ENCODE data around the gene LY86.

LY86 gene

DNA sequence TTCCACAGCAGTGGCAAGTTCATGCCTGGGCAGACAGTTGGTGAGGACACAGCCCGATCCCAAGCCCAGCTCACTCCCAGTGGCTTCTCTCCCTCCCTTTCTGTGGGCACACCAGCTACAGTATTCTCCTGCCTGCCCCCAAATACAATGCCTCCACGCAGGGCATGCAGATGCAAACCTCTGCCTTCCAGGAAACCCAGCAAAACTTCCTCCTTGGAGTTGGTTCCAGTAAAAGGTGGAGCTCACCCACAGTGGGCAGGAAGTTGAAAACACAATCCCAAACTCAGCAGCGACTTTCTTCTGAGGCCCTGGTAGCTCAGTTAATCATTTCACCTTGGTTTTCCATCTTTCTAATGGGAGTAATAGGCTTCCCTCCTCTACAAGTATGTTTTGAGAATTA, 93.7 kb downstream of the LY86 start:
- DNase-seq (ENCODE audit: low read depth, low spot score): no peak

DNA sequence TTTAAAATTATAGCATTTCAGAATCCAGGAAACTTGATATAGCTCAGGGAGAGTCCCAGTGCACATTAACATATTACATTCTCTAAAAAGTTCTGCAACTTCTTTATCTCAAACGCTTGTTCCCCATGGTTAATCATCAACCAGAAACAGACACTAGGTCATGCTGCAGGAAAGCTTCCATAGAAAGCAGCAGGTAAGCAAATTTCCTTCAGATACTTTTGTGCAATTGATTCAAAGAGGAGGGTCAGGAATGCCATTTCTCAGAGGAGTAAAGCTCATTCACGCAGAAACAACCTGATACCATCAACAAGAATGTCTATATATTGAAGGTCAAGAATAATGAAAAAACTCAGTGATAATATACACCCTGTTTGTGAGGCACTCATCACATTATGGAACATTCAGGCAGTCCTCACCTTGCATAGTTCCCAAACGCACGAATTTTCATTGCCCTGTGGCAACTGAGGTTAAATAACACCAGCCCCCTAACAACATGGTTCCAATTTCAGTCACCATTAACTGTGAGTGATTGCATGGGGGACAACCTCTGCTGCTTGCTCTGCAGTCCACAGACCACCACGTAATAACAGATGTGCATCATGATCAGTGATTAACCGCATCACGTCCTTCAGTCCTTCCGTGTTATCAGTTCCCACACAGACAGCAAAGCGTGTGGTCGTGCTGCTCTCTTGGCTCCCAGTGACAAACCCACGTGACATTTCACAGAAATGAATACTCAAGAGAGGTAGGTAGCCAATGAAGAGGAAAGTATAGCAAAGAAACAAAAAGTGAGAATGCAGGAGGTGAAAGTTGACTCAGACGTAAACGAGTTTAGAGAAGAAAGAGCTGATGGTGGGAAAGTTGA, 95.7 kb downstream of the LY86 start:
- DNase-seq (ENCODE audit: low read depth, low spot score): no peak

DNA sequence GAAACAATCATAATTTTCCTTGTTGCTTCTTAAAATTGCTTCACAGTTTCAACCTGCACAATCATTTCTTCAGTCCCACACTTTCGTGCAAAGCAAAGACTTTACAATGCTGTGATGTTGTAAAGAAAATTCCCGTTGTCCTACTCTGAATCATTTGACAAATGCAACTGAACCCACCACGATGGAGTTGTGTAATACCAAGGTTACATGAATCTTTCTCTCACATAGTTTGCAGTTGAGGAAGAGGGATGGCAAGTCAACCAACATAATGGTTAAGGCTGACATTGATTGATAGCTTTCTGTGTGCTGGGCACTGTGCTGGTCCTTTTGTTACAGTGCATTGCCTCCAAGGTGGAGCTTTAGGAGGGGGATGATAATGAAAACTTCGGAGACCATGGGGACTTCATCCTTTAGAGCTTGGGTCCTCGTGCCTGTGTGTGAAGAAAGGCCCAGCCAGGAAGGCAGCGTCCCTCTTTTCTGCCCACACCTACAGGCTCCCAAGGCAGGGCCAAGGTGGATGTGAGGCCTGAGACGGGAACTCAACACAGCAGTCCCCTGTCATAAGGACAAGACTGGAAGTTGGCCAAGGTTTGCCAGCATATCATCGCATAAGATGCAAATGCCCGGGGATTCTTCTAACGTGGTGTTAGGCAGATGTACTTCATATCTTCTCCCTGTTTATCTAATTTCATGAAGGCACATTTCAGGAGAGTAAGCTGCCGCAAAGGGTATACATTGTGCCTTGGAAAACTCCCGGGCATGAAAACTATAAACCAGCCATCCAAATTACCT, 96.9 kb downstream of the LY86 start:
- peak; percentile 54 for DNase-seq (ENCODE audit: low read depth, low spot score)

DNA sequence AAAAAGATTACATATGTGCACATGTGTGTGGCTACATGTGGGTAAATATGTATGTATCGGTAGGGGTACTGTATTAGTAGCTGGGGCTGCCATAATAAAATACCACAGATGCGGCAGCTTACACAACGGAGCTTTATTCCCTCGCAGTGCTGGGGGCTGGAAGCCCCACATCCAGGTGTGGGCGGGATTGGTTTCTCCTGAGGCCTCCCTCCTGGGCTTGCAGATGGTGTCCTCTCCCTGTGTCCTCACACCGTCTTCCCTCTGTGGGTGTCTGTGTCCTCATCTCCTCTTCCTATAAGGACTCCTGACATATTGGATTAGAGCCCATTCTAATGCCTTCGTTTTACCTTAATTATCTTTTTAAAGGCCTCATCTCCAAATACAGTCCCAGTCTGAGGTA, 97.7 kb downstream of the LY86 start:
- no peak for DNase-seq (ENCODE audit: low read depth, low spot score)

DNA sequence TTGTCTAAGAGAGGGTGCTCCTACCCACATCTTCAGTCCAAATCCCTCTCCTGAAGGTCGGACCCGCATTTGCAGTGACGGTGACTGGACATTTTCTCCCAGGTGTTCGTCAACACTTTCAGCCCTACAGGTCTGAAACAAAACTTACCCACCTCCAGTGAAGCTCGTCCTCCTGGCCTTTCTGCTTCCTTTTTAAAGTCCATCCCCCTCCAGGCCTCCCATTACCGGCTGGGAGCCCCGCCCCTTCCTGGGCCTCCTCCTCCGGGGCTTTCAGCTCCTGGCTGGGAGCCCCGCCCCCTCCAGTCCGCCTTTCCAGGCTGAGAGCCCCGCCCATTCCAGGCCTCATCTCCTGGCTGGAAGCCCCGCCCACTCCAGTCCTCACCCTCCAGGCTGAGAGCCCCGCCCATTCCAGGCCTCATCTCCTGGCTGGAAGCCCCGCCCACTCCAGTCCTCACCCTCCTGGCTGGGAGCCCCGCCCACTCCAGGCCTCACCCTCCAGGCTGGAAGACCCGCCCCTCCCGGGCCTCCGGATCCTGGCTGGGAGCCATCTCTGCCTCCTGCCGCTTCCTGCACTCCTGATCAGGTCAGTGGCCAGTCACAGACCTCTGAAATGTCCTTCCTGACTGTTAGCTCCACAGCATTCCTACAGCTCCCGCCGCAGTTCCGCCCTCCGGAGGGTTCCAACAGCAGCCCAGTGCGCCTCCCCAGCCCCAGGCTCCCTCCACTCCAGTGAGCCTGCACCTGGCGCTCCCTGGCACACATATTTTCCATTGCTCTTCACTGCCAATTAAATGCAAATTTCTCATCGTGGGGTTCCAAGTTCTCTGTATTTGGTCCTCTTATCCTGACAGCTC, 98.5 kb downstream of the LY86 start:
- peak; percentile 99 for DNase-seq (ENCODE audit: low read depth, low spot score)

DNA sequence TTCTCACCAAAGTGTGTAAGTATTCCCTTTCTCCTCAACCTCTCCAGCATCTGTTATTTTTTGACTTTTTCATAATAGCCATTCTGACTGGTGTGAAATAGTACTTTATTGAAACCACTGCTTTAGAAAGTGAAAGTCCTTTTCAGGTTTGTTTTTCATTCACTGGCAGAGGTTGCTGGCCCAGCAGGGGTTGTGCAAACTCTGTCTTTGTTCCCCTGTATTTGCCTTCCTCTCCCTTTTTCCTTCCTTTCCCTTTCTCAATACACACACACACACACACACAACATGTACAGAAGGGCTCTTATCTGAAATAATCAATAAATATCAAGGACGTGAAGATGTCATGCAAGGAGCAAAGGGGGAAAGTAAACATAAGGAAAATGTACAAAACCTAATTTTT, 99.8 kb downstream of the LY86 start:
- DNase-seq (ENCODE audit: low read depth, low spot score): peak; percentile 30

DNA sequence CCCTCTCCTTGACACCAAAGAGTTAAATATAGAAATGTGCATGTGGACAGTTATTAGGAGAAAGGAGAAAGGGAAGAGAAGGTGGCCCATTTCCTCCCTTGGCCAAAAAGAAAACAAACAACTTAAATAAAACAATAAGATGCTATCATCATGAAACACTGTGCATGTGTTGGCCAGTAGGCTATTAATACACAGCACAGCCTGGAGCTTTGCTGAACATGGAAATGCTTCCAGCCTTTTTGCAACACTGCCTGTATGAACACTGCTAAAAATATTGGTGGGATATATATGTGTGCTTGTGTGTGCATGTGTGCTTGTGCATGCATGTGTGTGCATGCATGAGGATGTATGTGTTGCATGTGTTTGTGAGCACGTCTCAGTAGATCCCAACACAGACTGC, 100.4 kb downstream of the LY86 start:
- no peak for DNase-seq (ENCODE audit: low read depth, low spot score)

DNA sequence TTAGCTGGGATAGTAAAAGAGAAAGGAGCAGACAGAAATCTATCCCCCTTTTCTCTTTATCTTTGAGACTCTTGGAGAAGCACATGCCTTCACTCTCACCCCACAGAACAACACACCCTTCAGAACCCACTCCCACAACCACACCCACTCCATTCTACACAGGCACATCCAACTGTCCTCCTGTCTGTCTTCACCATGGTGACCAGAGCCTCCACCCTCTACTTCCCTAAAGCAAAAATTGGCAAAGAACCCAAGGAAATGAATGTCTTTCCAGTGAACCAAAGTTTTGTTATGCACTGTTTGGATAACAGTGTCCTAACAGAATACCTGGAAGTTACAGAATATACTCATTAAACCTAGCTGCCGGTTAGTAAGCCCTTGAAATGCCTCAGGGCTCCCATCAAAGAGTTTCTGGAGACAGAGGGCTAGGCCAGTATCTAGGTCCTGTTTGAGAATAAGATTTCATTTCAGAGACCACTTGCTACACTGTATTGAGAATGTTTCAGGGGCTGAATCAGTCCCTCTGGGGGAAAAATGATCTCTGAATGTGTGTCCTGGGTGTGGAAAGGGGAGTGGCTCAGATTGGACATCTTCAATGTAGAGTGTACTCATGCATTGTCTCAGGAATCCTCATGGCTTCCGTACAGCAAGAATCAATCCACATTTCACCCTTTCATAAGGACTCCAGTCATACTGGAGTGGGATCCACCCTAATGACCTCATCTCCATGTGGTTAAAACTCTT, 101.1 kb downstream of the LY86 start:
- no peak for DNase-seq (ENCODE audit: low read depth, low spot score)

DNA sequence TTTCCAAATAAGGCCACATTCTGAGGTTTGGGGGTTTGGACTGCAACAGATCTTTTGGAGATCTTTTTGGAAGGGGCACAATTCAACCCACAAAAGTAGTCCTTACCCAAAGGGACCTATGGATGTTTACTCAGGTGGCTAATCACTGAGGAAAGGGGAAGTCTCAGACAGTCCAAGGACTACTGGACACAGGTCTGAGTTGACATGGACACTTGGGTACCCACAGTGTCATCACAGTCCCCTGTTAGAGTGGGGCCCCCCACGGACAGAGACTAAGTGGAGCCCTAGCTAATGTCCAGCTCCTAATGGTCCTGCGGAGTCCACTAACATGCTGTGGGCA, 101.6 kb downstream of the LY86 start:
- no peak for DNase-seq (ENCODE audit: low read depth, low spot score)

DNA sequence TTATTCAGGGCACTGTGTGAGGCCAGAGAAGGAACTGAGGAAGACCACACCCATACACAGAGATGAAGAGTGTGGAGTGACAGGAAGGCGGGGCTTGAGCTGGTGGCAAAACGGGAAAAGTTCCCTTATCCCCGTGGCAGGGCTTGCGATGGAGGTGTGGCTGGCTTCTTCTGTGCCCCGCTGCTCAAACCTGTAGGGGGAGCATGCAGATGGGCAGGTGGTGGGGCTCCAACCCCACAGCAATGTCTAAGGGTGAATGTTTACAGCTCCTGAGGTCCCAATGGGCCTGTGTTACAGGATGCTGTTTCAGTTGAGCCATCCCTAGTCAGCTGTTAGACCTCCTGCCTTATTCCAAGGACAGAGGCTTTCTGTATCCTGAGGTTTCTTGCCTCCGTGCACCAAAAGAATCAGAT, 105.9 kb downstream of the LY86 start:
- peak; percentile 57 for DNase-seq (ENCODE audit: low read depth, low spot score)

DNA sequence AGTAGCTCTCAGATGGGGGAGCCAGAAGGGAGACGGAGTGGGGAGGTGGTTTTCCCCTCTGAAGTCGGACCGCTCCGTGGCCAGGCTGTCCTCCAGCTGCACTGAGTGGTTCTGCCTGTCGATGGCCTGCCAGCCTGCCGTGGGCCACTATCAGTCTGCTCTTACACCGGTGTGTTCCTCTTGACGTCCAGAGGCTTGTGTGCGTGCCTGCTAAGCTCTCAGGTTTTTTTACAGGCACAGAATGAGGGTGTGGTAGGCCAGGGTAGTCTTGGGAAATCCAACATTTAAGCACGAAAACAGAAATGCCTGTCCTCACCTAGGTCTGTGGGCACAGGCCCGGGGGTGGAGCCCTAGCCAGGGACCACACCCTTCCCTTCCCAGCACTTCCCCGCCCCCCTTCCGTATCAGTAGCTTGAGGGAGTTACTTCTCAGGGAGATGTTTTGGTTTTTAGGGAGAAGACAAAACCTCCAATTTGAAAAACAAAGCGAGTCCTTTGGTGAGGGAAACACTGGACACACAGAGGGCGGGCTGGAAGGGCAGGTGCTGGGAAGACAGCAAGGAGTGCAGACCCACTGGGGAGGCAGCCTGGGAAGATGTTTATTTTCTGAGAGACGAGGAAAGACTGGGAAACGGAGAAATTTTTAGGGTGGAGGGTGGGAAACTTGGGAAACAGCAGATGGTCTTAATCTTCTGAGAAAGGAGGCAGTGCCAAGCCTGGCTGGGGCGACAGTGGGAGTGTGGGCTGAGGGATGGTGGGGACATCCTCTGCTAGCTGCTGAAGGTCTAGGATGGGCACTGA, 106.5 kb downstream of the LY86 start:
- DNase-seq (ENCODE audit: low read depth, low spot score): peak; percentile 89

DNA sequence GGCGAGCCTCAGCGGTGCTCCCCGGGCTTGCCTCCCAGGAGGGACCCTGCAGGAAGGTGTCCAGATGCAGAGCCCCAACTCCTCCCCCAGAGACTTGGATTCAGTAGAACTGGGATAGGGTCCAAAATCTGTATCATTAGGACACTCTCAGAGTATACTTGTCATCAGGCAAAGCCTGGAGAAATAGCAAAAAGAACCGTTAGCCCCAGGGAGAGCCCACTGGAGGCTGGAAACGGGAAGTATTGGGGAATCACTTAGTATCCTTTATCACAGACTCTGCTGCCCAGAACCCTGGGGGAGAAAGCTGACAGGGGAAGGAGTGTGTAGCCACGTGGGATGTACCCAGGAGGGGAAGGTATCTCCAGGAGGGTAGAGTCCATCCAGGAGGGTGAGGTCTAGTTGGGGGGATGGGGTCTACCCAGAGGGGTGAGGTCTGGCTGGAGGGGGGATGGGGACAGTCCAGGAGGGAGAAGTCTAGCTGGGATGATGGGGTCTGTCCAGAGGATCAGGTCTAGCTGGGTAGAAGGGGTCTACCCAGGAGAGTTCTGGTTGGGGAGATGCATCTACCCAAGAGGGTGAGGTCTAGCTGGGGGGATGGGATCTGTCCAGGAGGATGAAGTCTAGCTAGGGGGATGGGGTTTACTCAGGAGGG, 107.2 kb downstream of the LY86 start:
- no peak for DNase-seq (ENCODE audit: low read depth, low spot score)

DNA sequence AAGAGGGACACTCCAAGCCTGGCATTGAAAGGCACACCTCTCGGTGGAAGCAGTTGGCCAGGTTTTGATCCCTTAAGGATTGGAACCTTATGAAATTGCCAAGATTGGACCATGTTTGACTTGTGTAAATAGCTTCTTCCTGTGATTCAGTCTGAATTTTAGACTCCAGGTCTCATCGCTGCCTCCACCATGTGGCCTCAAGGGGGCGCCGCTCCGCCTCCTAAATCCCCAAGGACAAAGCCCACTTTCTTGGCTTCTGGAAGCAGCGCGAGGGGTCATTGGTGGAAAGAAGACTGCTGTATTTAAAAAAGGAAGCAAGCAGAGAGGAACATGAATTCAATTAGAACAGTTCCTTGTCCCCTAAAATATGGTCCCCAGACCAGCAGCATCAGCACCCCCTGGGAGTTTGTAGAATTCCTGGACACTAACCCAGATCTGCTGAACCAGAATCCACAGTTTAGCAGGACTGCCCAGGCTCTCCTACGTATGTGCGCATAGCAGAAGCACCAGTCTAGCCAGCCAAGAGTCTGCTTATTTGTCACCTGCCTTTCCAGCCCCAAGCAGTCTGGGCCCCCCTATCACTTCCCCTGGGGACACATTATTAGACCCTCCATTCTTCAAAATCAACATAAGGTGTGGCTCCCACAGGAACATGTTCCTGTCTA, 108.5 kb downstream of the LY86 start:
- peak; percentile 92 for DNase-seq (ENCODE audit: low read depth, low spot score)

DNA sequence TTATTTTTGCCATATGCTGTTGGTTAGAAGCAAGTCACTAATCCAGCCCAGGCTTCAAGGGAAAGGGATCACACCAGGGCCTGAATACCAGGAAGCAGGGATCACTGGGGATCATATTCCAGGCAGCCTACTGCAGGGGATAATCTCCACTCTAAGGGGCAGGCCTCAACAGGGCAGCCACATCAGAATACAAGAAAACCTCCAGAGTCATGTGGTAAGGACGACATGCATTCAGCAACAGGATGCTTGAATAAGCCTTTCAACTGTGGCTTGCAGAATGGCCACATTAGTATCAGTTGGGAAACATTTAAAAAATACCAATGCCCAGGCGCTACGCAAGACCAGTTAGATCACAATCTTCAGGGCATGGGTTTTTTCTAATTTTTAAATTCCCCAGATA, 109.1 kb downstream of the LY86 start:
- DNase-seq (ENCODE audit: low read depth, low spot score): peak; percentile 43

DNA sequence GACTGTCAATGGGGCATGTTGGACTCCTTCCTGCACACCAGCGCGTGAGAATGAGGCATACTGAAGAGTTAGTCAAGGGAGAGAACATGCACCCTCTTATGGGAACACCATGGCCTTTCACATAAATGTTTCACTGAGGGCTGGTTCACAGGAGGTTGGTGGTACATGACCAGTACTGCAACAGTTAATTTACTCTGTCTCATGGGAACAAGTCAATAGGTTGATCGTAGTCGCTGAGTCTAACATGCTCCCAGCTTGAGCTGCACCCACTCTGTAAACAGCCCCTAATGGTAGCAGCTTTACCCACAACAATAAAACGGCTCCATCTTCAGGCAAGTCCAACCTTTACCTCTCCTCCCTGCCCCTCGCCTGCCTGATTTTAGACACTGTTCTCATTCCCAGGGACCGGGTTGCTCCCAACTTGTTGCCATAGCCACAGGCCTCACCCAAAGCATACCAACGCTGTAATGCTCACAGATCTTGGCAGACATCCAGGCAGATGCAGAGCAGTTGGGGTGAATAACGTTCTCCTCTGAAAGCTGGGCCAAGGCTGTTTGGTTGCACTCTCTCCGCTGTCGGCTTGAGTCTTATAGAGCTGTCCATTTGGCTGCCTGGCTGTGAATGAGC, 111.3 kb downstream of the LY86 start:
- peak; percentile 50 for DNase-seq (ENCODE audit: low read depth, low spot score)

DNA sequence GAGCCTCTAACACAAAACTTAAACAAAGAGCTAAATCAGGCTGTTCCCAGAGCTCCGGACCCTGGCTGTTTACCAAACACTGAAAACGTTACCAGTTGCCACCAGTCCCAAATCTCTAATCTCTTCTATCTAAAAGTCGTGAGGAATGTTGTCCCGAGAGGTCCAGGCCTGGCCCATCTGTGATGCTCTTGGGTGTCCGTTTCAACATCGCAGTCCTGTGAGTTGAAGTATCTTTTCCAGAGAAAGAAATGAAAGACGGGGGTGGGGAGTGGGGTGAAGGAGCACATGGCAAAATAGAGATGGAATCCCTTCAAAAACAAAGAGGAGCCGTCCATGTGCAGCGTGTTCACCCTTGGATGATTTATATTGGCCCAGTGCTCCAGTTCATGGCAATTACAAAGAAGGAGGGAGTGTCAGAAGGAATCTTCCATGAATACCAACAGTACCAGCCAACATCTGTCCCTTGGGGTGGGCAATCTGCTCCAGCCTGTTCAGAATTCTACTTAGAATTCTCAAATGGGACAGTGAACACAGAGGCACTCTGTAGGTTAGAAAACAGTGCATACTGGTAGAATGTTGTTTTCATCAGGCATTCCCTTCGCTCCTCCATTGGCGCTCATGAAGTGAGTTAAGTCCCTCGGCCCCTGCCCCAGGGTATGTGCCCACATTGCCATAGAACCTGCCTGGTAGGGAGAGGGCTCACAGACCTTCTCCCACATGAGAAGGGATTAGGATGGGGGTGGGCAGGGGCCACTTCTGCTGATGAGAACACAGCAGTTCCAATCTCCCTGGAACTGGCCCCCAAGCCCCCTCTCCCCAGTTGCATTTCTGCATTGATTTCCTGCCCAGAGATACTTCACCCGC, 112.1 kb downstream of the LY86 start:
- DNase-seq (ENCODE audit: low read depth, low spot score): peak; percentile 42

DNA sequence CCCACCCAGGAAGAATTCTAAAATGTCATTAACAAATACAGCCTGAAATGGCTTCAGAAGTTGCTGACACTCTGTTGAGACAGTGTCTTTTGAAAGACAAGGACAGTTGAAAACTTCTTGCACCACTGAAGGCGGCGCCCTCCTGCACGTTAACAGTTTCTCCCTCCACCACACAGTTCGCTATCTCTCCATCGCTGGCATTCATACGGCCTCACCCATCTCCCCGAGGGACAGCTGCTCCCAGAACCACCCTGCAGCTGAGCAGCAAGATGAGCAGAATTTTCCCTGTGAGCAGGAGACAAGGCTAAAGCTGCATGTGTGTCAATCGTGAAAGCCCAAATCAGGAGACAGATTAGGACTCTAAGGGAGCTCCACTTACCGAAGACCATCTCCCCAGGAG, 113.3 kb downstream of the LY86 start:
- no peak for DNase-seq (ENCODE audit: low read depth, low spot score)

DNA sequence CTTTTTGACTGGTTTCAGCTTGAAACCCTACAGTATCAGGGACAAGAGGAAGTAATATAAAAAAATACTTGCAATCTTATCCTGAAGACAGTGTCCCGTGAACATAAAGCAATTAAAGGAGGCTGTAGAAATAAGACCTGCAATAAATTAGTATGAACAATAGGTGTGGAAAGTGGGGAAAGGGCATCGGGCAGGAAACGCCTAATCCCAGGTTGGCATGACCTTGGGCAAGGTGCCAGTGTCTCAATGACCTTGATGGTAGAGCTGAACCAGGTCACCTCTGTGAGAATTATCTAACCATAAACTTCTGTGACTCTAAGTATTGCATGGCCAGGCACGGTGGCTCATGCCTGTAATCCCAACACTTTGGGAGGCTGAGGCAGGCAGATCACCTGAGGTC, 115.2 kb downstream of the LY86 start:
- DNase-seq (ENCODE audit: low read depth, low spot score): no peak

Measured in ELF-1 (cell line).